B cell (primary cell): ENCODE data around the gene SLC6A2. TPM values are rescaled to one million over a fixed set of nuclear protein-coding genes. Genes with fewer than 3 reads are reported as not detected.

Source experiments
- ATAC-seq: fragments of 200-7000 bp; cut with Tn5 transposase; one replicate; pipeline ENCODE4 v1.10.0; 2021; ENCODE audit warnings: low read depth, mild to moderate bottlenecking, moderate number of reproducible peaks, moderate library complexity
- CTCF ChIA-PET: fragments of 350-600 bp; sonication (Branson Sonifier 250); formaldehyde crosslinking; loops from one replicate; lab custom pipeline; 2021; ENCODE audit warnings: antibody characterized with exemption, inconsistent platforms; lab: Charles Lee
- POLR2A ChIA-PET: fragments of 350-600 bp; sonication (Branson Sonifier 250); formaldehyde crosslinking; loops from one replicate; lab custom pipeline; 2021; ENCODE audit warnings: antibody characterized with exemption; lab: Charles Lee
- DNase-seq: peaks from one replicate; pipeline ENCODE4 v3.0.0; 2013
- H2AFZ ChIP-seq: 2 replicates; pipeline ENCODE4 v1.6.1; 2012; ENCODE audit warnings: mild to moderate bottlenecking, low read depth, low read length; ENCODE audit not compliant: insufficient read depth, poor library complexity, severe bottlenecking
- H3K27ac ChIP-seq, 2 donors: 1 replicate in 1 of 2; 2 replicates in 1 of 2; pipeline ENCODE4 v1.5.1; 2012 to 2013; ENCODE audit warnings: low read length in 2 of 2, mild to moderate bottlenecking in 2 of 2, moderate library complexity in 1 of 2
- H3K27me3 ChIP-seq, 4 experiments: fragments of 200-600 bp in 1 of 4; sonication (generic) in 1 of 4; replicated peaks in 1 of 4; 1 replicate in 2 of 4; 2 replicates in 2 of 4; pipeline versions ENCODE4 v1.6.1 to v1.7.0; 2013 to 2016; ENCODE audit warnings: low read length in 3 of 4, mild to moderate bottlenecking in 2 of 4, mixed read lengths in 1 of 4, moderate library complexity in 1 of 4; ENCODE audit not compliant: insufficient read depth in 4 of 4, control insufficient read depth in 3 of 4; ENCODE audit errors: control extremely low read depth in 1 of 4
- H3K36me3 ChIP-seq, 2 experiments: replicated peaks in 1 of 2; 1 replicate in 1 of 2; 2 replicates in 1 of 2; pipeline versions ENCODE4 v1.6.1 to v1.7.1; 2013; ENCODE audit warnings: low read length in 1 of 2; ENCODE audit not compliant: insufficient read depth in 2 of 2, control insufficient read depth in 1 of 2; ENCODE audit errors: control extremely low read depth in 1 of 2, extremely low read depth in 1 of 2
- H3K4me1 ChIP-seq, 2 donors: fragments of 200-600 bp in 1 of 2; sonication (generic) in 1 of 2; 1 replicate in 1 of 2; 2 replicates in 1 of 2; pipeline versions ENCODE4 v1.5.1 to v1.6.1; 2013 to 2017; ENCODE audit warnings: low read length in 2 of 2; ENCODE audit not compliant: control insufficient read depth in 2 of 2, insufficient read depth in 2 of 2
- H3K4me2 ChIP-seq: replicated peaks from 2 replicates; pipeline ENCODE3; 2012; ENCODE audit warnings: mild to moderate bottlenecking, low read depth, low read length; ENCODE audit not compliant: poor library complexity, severe bottlenecking
- H3K4me3 ChIP-seq, 5 experiments: fragments of 200-600 bp in 1 of 5; sonication (generic) in 1 of 5; 1 replicate in 3 of 5; 2 replicates in 2 of 5; pipeline versions ENCODE4 v1.5.1 to v1.7.0; 2011 to 2016; ENCODE audit warnings: low read length in 4 of 5, mild to moderate bottlenecking in 4 of 5, low read depth in 2 of 5, control low read depth in 1 of 5, moderate library complexity in 1 of 5; ENCODE audit not compliant: insufficient read depth in 1 of 5; ENCODE audit errors: control extremely low read depth in 1 of 5, extremely low read depth in 1 of 5
- H3K79me2 ChIP-seq: fragments of 200-600 bp; sonication (generic); one replicate; pipeline ENCODE4 v1.6.0; 2016; ENCODE audit warnings: low read length; ENCODE audit not compliant: control insufficient read depth, insufficient read depth
- H3K9ac ChIP-seq: fragments of 200-600 bp; sonication (generic); 2 replicates; pipeline ENCODE4 v1.6.1; 2017; ENCODE audit warnings: mild to moderate bottlenecking, low read length, moderate library complexity
- H3K9me3 ChIP-seq, 3 donors: one replicate each; pipeline versions ENCODE4 v1.6.1 to v1.7.1; 2013; ENCODE audit warnings: low read length in 2 of 3; ENCODE audit not compliant: control insufficient read depth in 2 of 3, insufficient read depth in 1 of 3; ENCODE audit errors: control extremely low read depth in 1 of 3
- H4K20me1 ChIP-seq: 2 replicates; pipeline ENCODE4 v1.6.0; 2012; ENCODE audit warnings: mild to moderate bottlenecking, low read length; ENCODE audit not compliant: insufficient read depth, control insufficient read depth, poor library complexity, severe bottlenecking
- H3K27ac Mint-ChIP-seq: one replicate; pipeline ENCODE4 v1.8.0; 2021; ENCODE audit warnings: mixed read lengths
- H3K27me3 Mint-ChIP-seq: one replicate; pipeline ENCODE4 v1.8.0; 2021; ENCODE audit warnings: mixed read lengths
- H3K4me1 Mint-ChIP-seq: one replicate; pipeline ENCODE4 v1.8.0; 2021; ENCODE audit warnings: mixed read lengths
- H3K4me3 Mint-ChIP-seq: one replicate; pipeline ENCODE4 v1.8.0; 2021; ENCODE audit warnings: mixed read lengths
- H3K9me3 Mint-ChIP-seq: one replicate; pipeline ENCODE4 v1.8.0; 2022; ENCODE audit warnings: mixed read lengths; ENCODE audit not compliant: insufficient read depth
- CTCF ChIP-seq: fragments of 200-600 bp; IDR thresholded peaks from one replicate; pipeline ENCODE4 v1.8.0; 2022; ENCODE audit warnings: antibody characterized with exemption, mild to moderate bottlenecking
- EZH2 ChIP-seq: IDR thresholded peaks from 2 replicates; pipeline ENCODE4 v1.6.1; 2012; ENCODE audit warnings: borderline replicate concordance, low read depth, mild to moderate bottlenecking, moderate library complexity, low read length; ENCODE audit not compliant: insufficient read depth, poor library complexity, severe bottlenecking
- WGBS: methylation state at CpG from one replicate; pipeline ENCODE4 v1.1.5; 2013; ENCODE audit warnings: missing lambda C conversion rate; ENCODE audit not compliant: insufficient coverage; 5-methylcytosine and 5-hydroxymethylcytosine counted together
- intact Hi-C: fragments of 100-400 bp; cut with micrococcal nuclease; formaldehyde crosslinking; loops from one replicate; pipeline ENCODE4 v1.10.0; 2022
- polyA plus RNA-seq: library from polyadenylated mRNA; depleted of rRNA; stranded (reverse); fragments of >200 nt; gene quantifications from 2 replicates; pipeline ENCODE4 v1.2.3, GENCODE V29; 2012
- total RNA-seq, 2 donors: library from RNA; stranded (reverse); fragments of 120-200 nt in 1 of 2; gene quantifications; 1 replicate in 1 of 2; 2 replicates in 1 of 2; pipeline versions ENCODE4 v1.2.3 to v1.2.4, GENCODE V29; 2013 to 2022

SLC6A2 gene
- total and polyA plus RNA-seq, 2 donors (not counting 1 experiment from before 2014, with no cell fraction given): not detected

GRCh38 chr16:55664786-55665407 lies 9.1 kb downstream of the SLC6A2 start:
- Histone ChIP-seq H4K20me1 (no peaks in the 10 kb centered on the region), H3K4me2 (no peak overlapping the region), H3K4me1 (no peaks in the 10 kb centered on the region), H3K4me3 (no peak overlapping the region), H3K79me2 (no peaks in the 10 kb centered on the region), H3K27ac (no peak overlapping the region), H3K9me3 (peaks cover 0 to 9% (median 0%) of the 10 kb centered on the region in 3 donors), H3K36me3 (no peaks in the 10 kb centered on the region), H2AFZ (no peak overlapping the region), H3K27me3 (peaks cover 0 to 3% (median 0%) of the 10 kb centered on the region in 4 experiments), H3K9ac (no peak overlapping the region)
- ATAC-seq (no peak), DNase-seq (no peak)
- Mint-ChIP-seq H3K9me3 (no peaks in the 10 kb centered on the region), H3K4me3 (no peak overlapping the region), H3K27ac (no peak overlapping the region), H3K27me3 (peaks cover 11% of the 10 kb centered on the region), H3K4me1 (no peaks in the 10 kb centered on the region)
- no peak for TF ChIP-seq CTCF
- 93% methylated on average over 4 of the region's 7 CpGs for WGBS
- intact Hi-C loops: no loop called here
- ChIA-PET CTCF (interaction anchor here (0.5 kb wide), 1 partner anchor 136 kb away, joined by 4 read pairs; no protein-coding TSS in a partner anchor), POLR2A (no interaction called here)

DNA sequence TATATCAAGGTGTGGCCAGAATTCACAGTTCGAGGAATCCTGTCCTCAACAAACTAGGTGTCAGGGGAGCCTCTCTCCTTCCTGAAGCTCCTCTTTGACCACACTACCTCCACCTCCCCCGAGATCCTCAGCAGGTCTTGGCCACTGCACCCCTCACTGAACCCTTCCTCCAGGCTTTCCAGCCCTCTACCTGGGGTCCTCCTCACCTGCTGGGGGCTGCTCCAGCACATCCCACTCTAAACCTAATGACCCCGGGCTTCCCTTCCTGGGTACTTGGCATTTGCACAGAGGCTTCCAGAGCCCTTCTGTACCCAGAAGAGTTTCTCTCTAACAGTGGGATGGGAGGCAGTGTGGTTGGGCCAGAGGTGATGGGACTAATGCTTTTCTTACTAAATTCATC lies 9.7 kb downstream of the SLC6A2 start:
- DNase-seq: no peak
- ChIA-PET CTCF (interaction anchor here (0.5 kb wide), 1 partner anchor 137 kb away, joined by 4 read pairs; no protein-coding TSS in a partner anchor), POLR2A (no interaction called here)
- no peaks in the 10 kb centered on the region for H3K9me3 Mint-ChIP-seq
- intact Hi-C loops: no loop called here
- no peak for ATAC-seq
- no peak overlapping the region for H3K27ac Mint-ChIP-seq
- Histone ChIP-seq H3K79me2 (no peaks in the 10 kb centered on the region), H2AFZ (no peak overlapping the region), H3K27ac (no peak overlapping the region), H3K36me3 (no peaks in the 10 kb centered on the region), H3K4me3 (no peak overlapping the region), H3K4me2 (no peak overlapping the region), H3K9ac (no peak overlapping the region), H3K4me1 (no peaks in the 10 kb centered on the region), H3K27me3 (peaks cover 0 to 3% (median 0%) of the 10 kb centered on the region in 4 experiments), H4K20me1 (no peaks in the 10 kb centered on the region), H3K9me3 (peaks cover 0 to 9% (median 0%) of the 10 kb centered on the region in 3 donors)
- WGBS: 100% methylated on average over 1 of the region's 3 CpGs
- H3K4me3 Mint-ChIP-seq: no peak overlapping the region
- TF ChIP-seq CTCF (no peak), EZH2 (no peak)
- peaks cover 11% of the 10 kb centered on the region for H3K27me3 Mint-ChIP-seq
- H3K4me1 Mint-ChIP-seq: no peaks in the 10 kb centered on the region
